ENCODE data around the gene CADM1. TPM values are rescaled to one million over a fixed set of nuclear protein-coding genes. Genes with fewer than 3 reads are reported as not detected.

CADM1 gene
- total and polyA plus RNA-seq, 2 donors (not counting 3 experiments of a cell fraction or from before 2014, with no cell fraction given): 0.52 to 2.6 TPM

- H3K4me2 ChIP-seq (ENCODE audit: insufficient read depth, low read length): no peak overlapping the region
- no peak overlapping the region for H2AFZ ChIP-seq (ENCODE audit: low read depth, low read length)
- H4K20me1 ChIP-seq (replicated peaks; ENCODE audit: control insufficient read depth, extremely low read depth, insufficient read depth, low read length): no peaks in the 10 kb centered on the region
- no peak overlapping the region for H3K27ac ChIP-seq (ENCODE audit: insufficient read depth, low read depth, low read length)
- no peak for TF ChIP-seq MAX (IDR thresholded peaks at IDR 0.05; ENCODE audit: insufficient read depth, insufficient read length)
- TF ChIP-seq MYC (IDR thresholded peaks at IDR 0.05; ENCODE audit: low read depth, low read length): no peak
- TF ChIP-seq POLR2AphosphoS5 (IDR thresholded peaks at IDR 0.05; ENCODE audit: insufficient read depth, low read depth, low read length): no peak
- no peak for TF ChIP-seq POLR2A (IDR thresholded peaks at IDR 0.05; ENCODE audit: low read depth, low read length)
- no peak for TF ChIP-seq JUN (IDR thresholded peaks at IDR 0.05; ENCODE audit: borderline replicate concordance, insufficient read depth, insufficient read length, low read depth)
- no peak for TF ChIP-seq GATA2 (IDR thresholded peaks at IDR 0.05; ENCODE audit: insufficient read depth, insufficient read length, low read depth, low read length)
- no peak for TF ChIP-seq FOS (IDR thresholded peaks at IDR 0.05; ENCODE audit: borderline replicate concordance, insufficient read depth, low read length)
- no peak for TF ChIP-seq CTCF (IDR thresholded peaks at IDR 0.05; ENCODE audit: extremely low read depth in 1 of 2, insufficient read depth in 1 of 2, low read depth in 1 of 2, low read length in 2 of 2)
- no peak for TF ChIP-seq EZH2 (IDR thresholded peaks at IDR 0.05; ENCODE audit: borderline replicate concordance, low read depth, low read length, severe bottlenecking)
- FAIRE-seq: no peak
- H3K79me2 ChIP-seq (ENCODE audit: control insufficient read depth, insufficient read depth, low read length): no peaks in the 10 kb centered on the region
- no peaks in the 10 kb centered on the region for H3K27me3 ChIP-seq (ENCODE audit: control insufficient read depth in 2 of 2, insufficient read depth in 2 of 2, low read length in 2 of 2)
- H3K9me1 ChIP-seq (replicated peaks; ENCODE audit: control insufficient read depth, extremely low read depth, insufficient read depth, low read length): no peaks in the 10 kb centered on the region
- ChIA-PET POLR2A (no interaction called here), CTCF (no interaction called here)
- no peaks in the 10 kb centered on the region for H3K4me1 ChIP-seq (ENCODE audit: control insufficient read depth, extremely low read depth, insufficient read depth, low read length)
- no peaks in the 10 kb centered on the region for H3K9me3 ChIP-seq (replicated peaks; ENCODE audit: control insufficient read depth, insufficient read depth, low read length)
- no peak overlapping the region for H3K9ac ChIP-seq (replicated peaks; ENCODE audit: extremely low read depth, insufficient read depth, low read length)
- no TSS peak for BruUV-seq (replicated peaks)
- dilution Hi-C loops (cut with MboI; ENCODE audit: extremely low pct_ligation_motif_present, low sequenced_read_pairs) (no loop called here), intact Hi-C loops (cut with micrococcal nuclease) (no loop called here)
- no peaks in the 10 kb centered on the region for H3K36me3 ChIP-seq (ENCODE audit: control insufficient read depth in 2 of 2, extremely low read depth in 1 of 2, insufficient read depth in 2 of 2, low read length in 2 of 2)
- no peak overlapping the region for H3K4me3 ChIP-seq (replicated peaks in 1 of 3; ENCODE audit: insufficient read depth in 1 of 3, low read depth in 1 of 3, low read length in 3 of 3)
- no peak for DNase-seq (ENCODE audit: low read depth, low spot score)
Measured at GRCh38 chr11:115360186-115360824, 143.9 kb downstream of the CADM1 start.
